ENCODE data around the gene GRK5.

GRK5 gene

DNA sequence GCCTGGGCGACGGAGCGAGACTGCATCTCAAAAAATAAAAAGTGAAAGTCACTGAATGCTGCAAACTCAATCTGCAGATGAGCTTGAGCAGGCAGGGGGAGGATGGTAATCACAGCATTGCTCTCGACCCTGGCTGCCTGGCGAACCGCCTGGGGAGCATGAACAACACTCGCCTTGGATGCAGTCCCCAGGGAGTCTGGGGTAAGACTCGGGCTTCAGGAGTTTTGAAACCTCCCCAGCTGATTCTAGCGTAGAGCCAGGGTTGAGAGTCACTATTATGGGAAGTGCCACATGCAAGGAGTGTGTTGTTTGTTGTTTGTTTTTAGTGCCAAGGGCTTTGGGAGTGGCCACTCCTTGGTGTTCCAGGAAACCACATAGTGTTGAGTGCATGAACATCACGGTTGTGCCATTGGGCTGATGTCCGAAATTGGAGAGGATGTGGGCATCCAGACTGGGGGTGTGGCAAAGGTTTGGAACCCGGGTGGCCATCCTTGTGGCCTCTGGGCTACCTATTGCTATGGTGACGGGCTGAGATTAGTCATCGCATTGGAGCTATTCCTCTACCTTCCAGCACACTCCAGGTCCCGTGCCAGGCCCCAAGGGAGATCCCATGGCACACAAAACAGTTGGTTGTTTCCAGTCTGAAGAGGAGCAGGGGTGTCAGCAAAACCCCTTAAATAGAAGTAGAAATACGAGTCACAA lies 242.5 kb downstream of the GRK5 start:
- H3K27me3 ChIP-seq (ENCODE audit: control insufficient read depth, low read length) = no peaks in the 10 kb centered on the region
- H3K4me3 ChIP-seq (ENCODE audit: low read length) = no peak overlapping the region
- H4K20me1 ChIP-seq (ENCODE audit: control insufficient read depth, insufficient read depth, low read depth, low read length) = no peaks in the 10 kb centered on the region
- peak overlapping the region; percentile 40 for H3K4me2 ChIP-seq (ENCODE audit: low read length)
- no peak overlapping the region for H3K27ac ChIP-seq (ENCODE audit: low read depth, low read length)
- no peaks in the 10 kb centered on the region for H3K36me3 ChIP-seq (ENCODE audit: control insufficient read depth, low read length)
- no peaks in the 10 kb centered on the region for H3K9me2 ChIP-seq (replicated peaks; ENCODE audit: control insufficient read depth, low read length)
- no peaks in the 10 kb centered on the region for H3K79me2 ChIP-seq (ENCODE audit: control insufficient read depth, low read length)
- H3K4me1 ChIP-seq (ENCODE audit: control insufficient read depth, low read length) = peaks cover 16% of the 10 kb centered on the region
- TF ChIP-seq, protein P1, sequence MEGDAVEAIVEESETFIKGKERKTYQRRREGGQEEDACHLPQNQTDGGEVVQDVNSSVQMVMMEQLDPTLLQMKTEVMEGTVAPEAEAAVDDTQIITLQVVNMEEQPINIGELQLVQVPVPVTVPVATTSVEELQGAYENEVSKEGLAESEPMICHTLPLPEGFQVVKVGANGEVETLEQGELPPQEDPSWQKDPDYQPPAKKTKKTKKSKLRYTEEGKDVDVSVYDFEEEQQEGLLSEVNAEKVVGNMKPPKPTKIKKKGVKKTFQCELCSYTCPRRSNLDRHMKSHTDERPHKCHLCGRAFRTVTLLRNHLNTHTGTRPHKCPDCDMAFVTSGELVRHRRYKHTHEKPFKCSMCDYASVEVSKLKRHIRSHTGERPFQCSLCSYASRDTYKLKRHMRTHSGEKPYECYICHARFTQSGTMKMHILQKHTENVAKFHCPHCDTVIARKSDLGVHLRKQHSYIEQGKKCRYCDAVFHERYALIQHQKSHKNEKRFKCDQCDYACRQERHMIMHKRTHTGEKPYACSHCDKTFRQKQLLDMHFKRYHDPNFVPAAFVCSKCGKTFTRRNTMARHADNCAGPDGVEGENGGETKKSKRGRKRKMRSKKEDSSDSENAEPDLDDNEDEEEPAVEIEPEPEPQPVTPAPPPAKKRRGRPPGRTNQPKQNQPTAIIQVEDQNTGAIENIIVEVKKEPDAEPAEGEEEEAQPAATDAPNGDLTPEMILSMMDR (IDR thresholded peaks at IDR 0.05; ENCODE audit: low read depth, low read length, poor library complexity, severe bottlenecking) = no peak
- TF ChIP-seq EZH2phosphoT487 (IDR thresholded peaks at IDR 0.05; ENCODE audit: borderline replicate concordance, low read length) = no peak
- H3F3A ChIP-seq (ENCODE audit: control insufficient read depth, insufficient read depth) = no peaks in the 10 kb centered on the region
- no peaks in the 10 kb centered on the region for H3K9me3 ChIP-seq (ENCODE audit: control insufficient read depth, insufficient read depth, low read length)

DNA sequence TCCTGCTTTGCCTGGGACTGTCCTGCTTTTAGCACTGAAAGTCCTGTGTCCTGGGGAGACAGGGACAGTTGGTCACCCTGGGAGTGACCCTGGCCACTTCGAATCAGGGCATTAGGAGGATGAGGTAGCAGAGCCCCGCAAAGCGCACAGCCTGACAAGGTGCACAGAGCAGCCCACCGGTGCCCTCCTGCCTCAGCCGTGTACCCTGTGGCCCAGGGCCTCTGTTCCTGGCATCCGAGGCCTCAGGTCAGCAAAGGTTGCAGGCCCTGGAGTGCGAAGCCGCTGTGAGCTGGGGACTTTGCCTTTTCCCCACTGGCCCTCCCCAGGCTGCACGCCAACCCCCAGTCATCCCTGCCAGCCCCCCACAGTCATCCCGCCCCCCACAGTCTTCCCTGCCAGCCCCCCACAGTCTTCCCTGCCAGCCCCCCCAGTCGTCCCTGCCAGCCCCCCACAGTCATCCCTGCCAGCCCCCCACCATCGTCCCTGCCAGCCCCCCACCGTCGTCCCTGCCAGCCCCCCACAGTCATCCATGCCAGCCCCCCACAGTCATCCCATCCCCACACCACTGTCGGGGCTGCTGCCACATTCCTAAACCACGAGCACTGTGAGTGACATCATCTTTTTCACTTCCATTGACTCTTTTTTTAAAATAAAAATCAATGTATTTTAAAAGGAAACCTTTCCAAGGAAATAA lies 243.4 kb downstream of the GRK5 start:
- no peaks in the 10 kb centered on the region for H3F3A ChIP-seq (ENCODE audit: control insufficient read depth, insufficient read depth)
- no peaks in the 10 kb centered on the region for H3K79me2 ChIP-seq (ENCODE audit: control insufficient read depth, low read length)
- no peaks in the 10 kb centered on the region for H3K27me3 ChIP-seq (ENCODE audit: control insufficient read depth, low read length)
- H3K9me3 ChIP-seq (ENCODE audit: control insufficient read depth, insufficient read depth, low read length) = no peaks in the 10 kb centered on the region
- H3K4me2 ChIP-seq (ENCODE audit: low read length) = no peak overlapping the region
- H3K9me2 ChIP-seq (replicated peaks; ENCODE audit: control insufficient read depth, low read length) = no peaks in the 10 kb centered on the region
- H3K36me3 ChIP-seq (ENCODE audit: control insufficient read depth, low read length) = no peaks in the 10 kb centered on the region
- no peak overlapping the region for H3K4me3 ChIP-seq (ENCODE audit: low read length)
- no peak overlapping the region for H3K27ac ChIP-seq (ENCODE audit: low read depth, low read length)
- TF ChIP-seq, protein P1 (IDR thresholded peaks at IDR 0.05; ENCODE audit: low read depth, low read length, poor library complexity, severe bottlenecking) = no peak
- no peak for TF ChIP-seq EZH2phosphoT487 (IDR thresholded peaks at IDR 0.05; ENCODE audit: borderline replicate concordance, low read length)
- H4K20me1 ChIP-seq (ENCODE audit: control insufficient read depth, insufficient read depth, low read depth, low read length) = no peaks in the 10 kb centered on the region
- H3K4me1 ChIP-seq (ENCODE audit: control insufficient read depth, low read length) = peaks cover 20% of the 10 kb centered on the region

DNA sequence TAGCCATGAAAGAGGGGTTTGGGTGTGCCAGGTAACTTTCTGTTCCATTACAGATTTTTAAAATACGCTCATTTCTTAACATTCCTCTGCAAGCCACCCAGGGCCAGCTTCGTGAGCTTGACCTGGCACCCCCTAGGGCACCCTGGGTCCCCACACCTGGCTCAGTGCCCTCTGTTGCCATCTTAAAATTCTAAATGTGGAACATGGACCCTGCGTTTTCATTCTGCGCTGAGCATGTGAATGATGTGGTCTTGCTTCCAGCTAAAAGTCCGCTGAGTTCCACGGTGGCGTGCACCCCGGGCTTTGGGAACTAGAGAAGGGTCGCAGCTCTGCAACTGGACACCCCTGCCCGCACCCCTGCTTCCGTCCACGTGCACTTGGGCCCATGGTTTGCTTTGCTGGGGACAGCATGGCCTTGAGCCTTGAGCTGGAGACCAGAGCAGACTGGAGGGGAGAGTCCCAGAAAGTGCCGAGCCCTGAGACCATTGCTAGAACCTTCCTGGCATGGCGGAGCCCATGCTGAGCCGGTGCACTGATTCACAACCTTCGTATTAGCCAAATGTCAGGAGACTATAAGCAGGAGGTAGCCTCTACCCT lies 244.0 kb downstream of the GRK5 start:
- Histone ChIP-seq H3K4me1 (ENCODE audit: control insufficient read depth, low read length) (peaks cover 27% of the 10 kb centered on the region), H3K79me2 (ENCODE audit: control insufficient read depth, low read length) (no peaks in the 10 kb centered on the region), H3K9me2 (replicated peaks; ENCODE audit: control insufficient read depth, low read length) (no peaks in the 10 kb centered on the region), H3K27me3 (ENCODE audit: control insufficient read depth, low read length) (no peaks in the 10 kb centered on the region), H3K36me3 (ENCODE audit: control insufficient read depth, low read length) (no peaks in the 10 kb centered on the region), H3K27ac (ENCODE audit: low read depth, low read length) (no peak overlapping the region), H3K4me3 (ENCODE audit: low read length) (no peak overlapping the region), H3F3A (ENCODE audit: control insufficient read depth, insufficient read depth) (no peaks in the 10 kb centered on the region), H3K9me3 (ENCODE audit: control insufficient read depth, insufficient read depth, low read length) (no peaks in the 10 kb centered on the region), H3K4me2 (ENCODE audit: low read length) (no peak overlapping the region), H4K20me1 (ENCODE audit: control insufficient read depth, insufficient read depth, low read depth, low read length) (no peaks in the 10 kb centered on the region)
- TF ChIP-seq EZH2phosphoT487 (IDR thresholded peaks at IDR 0.05; ENCODE audit: borderline replicate concordance, low read length) = no peak
- TF ChIP-seq, protein P1 (IDR thresholded peaks at IDR 0.05; ENCODE audit: low read depth, low read length, poor library complexity, severe bottlenecking) = no peak
